ENCODE data around the gene HOXC11. TPM values are rescaled to one million over a fixed set of nuclear protein-coding genes. Genes with fewer than 3 reads are reported as not detected.

Gene HOXC11
- total RNA-seq, 1 donor from 2014 or later, result not detected

DNA sequence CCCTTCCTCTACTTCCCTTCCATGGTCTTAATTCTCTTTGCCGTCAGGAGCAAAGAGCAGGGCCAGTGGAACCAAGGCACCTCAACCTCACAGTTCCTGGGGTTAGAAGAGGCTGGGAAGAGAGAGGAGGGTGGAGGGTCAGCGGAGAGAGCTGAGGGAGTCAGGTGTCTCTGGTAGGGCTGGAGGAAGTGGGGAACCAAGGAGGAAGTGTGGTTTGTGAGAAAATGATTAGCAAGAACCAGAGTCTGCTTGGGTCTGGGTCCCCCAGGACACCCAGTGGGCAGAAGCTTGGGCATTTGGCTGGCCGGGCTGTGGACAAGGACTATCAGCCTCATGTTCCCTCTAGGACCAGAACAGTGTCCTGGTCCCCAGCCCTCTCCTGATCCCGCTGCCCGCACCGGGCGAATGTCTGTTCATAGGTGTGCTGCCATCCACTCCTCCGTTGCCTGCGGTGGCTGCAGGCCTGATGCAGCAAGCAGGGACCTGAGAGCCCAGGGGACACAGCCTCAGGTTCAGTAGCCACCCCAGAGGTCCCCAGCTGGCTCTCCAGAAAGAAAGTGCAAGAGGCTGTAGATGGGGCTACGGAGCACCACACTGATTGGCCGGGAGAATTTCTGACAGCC, 15.9 kb upstream of the HOXC11 start:
- no peak for DNase-seq (ENCODE audit: low read depth, low spot score)

DNA sequence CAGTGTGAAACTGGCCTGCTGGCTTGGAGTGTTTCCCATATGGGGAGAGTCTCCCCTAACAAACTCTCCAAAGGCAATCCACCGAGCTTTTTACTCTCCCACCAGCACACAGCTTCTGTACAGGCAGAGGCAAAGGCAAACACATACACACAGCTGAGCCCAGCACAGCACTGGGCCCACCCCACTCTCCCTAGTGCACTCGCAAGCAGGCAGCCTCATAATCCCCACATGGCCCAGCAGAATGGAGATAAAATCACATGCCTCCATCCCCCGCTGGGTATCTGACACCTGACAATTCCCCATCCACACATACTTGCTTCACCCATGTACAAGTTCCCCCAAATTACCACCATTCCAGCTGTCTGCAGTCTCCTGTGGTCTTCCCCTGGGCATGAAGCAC, 14.8 kb upstream of the HOXC11 start:
- DNase-seq (ENCODE audit: low read depth, low spot score), result no peak

DNA sequence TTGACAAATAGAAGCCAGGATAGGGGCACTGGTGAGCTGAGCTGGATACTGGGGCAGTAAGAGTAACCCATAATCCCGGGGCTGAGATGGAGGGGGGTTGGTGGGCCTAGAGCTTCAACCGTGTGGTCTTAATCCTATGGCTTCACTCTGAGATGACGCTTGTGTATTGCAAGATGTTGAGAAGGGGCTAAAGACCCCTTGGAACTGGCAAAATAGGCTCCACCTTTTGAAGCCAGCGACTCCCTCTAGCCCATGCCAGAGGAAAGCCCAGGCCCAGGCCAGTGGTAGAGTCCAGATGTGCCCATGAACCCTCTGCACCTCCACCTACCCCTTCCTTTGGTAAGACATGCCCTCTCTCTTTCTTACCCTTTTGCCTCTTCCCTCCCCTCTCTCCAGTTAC, 13.6 kb upstream of the HOXC11 start:
- DNase-seq (ENCODE audit: low read depth, low spot score), result no peak

DNA sequence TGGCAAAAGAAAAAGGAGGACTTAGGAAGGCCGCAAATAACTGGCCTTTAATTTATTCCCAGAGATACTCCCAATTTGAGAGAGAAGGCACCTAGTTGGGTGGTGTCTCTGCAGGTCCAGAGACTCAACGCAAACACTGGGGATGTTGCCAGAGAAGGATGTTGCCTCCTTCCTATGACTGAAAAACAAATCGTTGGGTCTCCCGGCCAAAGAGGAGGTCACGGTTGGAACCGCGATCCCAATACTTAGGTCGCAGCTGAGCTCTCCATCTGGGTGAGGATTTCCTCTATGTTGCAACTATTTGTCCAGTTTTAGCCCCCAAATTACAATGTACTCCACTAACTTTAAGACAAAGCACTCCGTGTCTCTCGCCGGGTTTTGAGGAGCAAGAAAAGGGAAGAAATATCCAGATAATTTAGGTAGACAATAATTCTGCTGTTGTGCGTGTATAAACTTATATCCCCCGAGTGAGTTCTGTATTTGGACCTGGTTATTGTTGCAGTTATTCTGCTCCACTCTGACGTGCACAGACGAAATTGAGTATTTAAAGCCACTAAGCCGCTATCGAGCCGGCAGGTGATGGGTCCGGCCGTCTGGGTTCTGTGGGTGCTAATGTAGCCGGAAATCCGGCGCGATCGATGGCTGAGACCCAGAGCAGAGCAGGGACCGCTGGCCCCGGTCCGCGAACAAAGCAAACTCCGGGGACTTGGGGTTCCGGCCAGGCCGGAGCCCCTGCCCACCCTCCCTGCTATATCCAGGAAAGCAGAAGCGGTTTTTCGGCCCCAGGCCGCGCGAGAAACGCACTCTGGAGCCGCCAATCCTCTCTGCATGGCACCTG, 12.5 kb upstream of the HOXC11 start:
- DNase-seq (ENCODE audit: low read depth, low spot score), result no peak

DNA sequence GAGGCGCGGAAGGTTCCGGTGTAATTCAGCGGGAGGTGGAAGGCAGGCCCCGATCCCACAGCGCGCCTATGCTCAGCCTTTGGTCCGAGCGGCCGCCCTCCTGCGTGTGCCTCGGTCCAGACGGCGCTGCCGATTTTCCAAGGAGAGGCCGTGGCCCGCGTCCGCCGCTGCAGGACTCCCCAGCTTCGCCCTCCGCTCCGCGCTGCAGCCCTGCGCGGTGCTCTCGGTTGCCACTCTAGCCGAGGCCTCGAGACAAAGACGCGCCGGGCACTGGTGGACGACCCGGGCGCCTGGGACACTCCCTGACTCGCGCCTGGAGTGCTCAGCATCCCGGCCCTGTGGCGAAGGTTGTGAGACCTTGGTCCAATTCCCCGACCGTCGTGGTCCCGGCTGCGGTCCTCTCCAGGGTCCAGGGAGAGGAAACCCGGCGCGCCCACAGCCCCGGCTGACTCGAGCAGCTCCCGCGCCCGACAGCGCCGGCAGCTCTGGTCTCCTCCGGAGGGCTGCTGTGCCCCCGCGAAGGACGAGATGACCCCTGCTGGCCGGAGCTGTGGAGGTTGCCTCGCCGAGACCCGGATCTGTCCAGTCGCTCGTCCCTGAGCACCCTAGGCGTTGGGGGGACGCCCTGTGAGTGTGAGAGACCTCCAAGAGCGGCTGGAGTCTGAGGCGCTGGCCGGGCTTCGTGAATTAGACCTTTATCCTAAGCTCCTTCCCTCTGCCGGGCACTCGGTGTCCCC, 11.7 kb upstream of the HOXC11 start:
- no peak for DNase-seq (ENCODE audit: low read depth, low spot score)

- no peak for DNase-seq (ENCODE audit: low read depth, low spot score)
Measured at GRCh38 chr12:53963005-53963404, 9.9 kb upstream of the HOXC11 start.

GRCh38 chr12:53963434-53964314, 9.3 kb upstream of the HOXC11 start:
- no peak for DNase-seq (ENCODE audit: low read depth, low spot score)

GRCh38 chr12:53964315-53964713, 8.6 kb upstream of the HOXC11 start:
- DNase-seq (ENCODE audit: low read depth, low spot score), result no peak

DNA sequence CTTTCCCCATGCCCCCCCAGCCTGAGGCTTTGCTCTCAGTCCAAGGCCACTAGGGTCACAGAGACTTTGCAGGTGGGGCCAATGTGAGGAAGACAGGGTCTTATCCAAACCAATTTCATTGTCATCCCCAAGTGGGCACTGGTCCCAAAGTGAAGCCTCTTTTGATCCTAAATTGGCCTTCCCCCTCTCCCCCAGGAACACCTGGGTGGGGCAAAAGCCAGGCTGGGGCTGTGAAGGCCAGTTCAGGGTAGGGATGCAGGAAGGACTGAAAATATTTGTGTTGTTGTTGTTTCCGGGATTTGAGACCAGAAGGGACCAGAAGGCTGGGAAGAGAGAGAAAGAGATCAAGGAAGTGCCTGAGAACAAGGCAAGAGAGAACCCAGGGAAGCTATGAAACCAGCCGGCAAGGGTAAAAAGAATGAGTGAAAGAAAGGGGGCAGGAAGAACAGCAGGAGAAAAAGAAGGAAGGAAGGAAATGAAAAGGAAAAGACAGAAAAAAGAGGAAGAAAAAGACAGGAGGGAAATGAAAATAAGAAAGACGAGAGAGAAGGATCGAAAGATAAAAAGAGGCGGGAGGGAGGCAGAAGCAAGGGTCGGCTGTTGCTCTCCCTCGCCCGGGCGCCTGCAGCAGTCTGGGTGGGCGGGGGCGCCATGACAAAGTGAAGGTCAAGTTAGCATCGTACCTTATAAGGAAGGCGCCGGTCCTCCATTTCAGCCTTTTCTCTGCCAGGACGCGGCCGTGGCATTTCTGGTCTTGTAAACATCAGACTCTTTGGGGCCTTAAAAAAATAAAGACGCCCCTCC, 7.4 kb upstream of the HOXC11 start:
- DNase-seq (ENCODE audit: low read depth, low spot score), result no peak

GRCh38 chr12:53966085-53966384, 6.9 kb upstream of the HOXC11 start:
- DNase-seq (ENCODE audit: low read depth, low spot score), result no peak

DNA sequence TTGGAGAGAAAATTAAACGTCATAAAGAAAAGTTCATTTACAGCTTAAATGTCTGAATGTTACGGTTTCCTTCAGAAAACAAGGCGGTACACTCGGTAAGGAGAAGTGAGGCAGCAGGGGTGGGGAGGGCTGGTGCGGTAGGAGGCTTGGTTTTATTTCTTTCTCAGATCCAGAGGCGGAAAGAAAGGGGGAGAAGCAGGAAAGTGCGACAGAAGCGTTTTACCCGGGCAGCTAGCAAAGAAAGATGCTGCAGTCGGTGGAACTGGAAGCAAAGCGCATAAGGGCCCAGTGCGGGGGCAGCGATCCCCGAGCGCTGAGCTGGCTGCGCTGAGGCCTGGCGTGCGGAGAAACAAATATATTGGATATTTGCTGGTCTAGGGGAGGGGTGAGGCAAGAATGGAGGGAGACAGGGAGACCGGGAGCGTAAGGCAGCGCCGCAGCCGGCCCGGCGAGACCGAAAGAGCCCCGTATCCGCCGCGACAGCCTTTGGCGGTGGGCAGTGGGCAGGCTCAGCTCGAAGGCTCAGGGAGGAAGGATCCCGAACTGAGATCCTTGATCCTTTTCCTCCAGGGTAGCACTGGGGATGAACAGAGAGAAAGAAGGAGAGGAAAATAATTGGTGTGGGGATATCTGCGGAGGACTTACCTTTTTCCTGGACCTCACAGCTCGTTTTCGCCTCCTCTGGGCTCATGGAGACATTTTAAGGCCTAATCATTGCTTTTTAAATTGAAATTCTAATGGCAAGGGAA, 6.4 kb upstream of the HOXC11 start:
- DNase-seq (ENCODE audit: low read depth, low spot score), result no peak

DNA sequence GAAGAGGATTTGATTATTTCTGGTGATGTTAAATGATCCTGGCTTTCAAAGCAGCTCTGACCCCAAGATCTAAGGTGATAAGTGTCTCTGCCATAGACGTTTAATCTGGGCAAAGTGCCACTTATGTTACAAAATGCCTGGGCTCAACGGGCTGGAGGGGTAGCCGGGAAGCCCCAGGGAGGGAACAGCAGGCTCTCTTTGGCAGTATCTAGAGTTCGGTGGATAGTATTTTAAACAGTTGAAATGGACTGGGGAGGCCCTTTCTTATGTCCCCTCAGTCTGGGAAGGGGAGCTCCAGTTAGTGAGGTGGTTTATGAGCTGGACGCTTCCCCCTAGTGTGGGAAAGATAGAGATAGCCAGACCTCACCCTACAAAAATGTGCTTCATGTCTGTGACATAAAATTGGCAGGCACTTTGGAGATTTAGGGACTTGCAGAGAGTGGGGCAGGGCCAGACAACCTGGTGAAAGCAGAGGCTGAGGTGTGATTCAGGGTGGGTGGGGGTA, 5.5 kb upstream of the HOXC11 start:
- DNase-seq (ENCODE audit: low read depth, low spot score), result no peak

GRCh38 chr12:53968214-53969127, 4.5 kb upstream of the HOXC11 start:
- no peak for DNase-seq (ENCODE audit: low read depth, low spot score)

- no peak for DNase-seq (ENCODE audit: low read depth, low spot score)
Measured at GRCh38 chr12:53969588-53970259, 3.2 kb upstream of the HOXC11 start.

DNA sequence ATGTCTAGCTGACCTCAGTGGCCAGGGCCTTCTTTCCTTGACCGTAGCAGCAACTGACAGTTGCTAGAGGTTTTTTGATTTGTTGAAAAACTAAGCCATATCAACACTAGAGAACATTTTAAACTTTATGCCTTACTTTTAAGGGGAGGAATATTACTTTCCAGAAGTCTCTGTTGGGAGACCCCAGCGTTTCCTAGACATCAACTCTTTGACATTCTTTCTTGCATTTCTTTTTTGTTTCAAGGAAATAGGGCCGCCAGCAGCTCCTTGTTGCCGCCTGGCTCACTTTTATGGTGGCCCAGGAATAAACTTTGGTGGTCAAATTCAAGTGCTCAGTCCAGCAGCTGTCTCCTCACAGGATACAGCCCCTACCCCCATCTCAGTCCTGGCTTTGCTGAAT, 2.5 kb upstream of the HOXC11 start:
- no peak for DNase-seq (ENCODE audit: low read depth, low spot score)

- no peak for DNase-seq (ENCODE audit: low read depth, low spot score)
Measured at GRCh38 chr12:53971129-53971528, 1.8 kb upstream of the HOXC11 start.

- DNase-seq (ENCODE audit: low read depth, low spot score), result no peak
Measured at GRCh38 chr12:53971686-53972085, 1.2 kb upstream of the HOXC11 start.

GRCh38 chr12:53972152-53972702, 699 bp upstream of the HOXC11 start:
- no peak for DNase-seq (ENCODE audit: low read depth, low spot score)

Data from pulmonary artery endothelial cell (primary cell).